GM13977 (cell line): ENCODE data around the gene PARD3B.

Experiments
- DNase-seq: peaks from one replicate; pipeline ENCODE4 v3.0.0; 2012; ENCODE audit warnings: low spot score
- in situ Hi-C: fragments of 300-500 bp; cut with MboI; formaldehyde crosslinking; loops from one replicate; pipeline ENCODE4 v1.12.0; 2022; ENCODE audit warnings: low sequenced_read_pairs, low pct_unique_long_range_greater_than_20kb, mixed read lengths, inconsistent platforms; ENCODE audit not compliant: unreplicated experiment
- TF ChIP-seq, protein P1 (sequence below): IDR thresholded peaks from 2 replicates; pipeline ENCODE4 v1.5.1; 2012; ENCODE audit warnings: mild to moderate bottlenecking, control low read depth; ENCODE audit not compliant: insufficient read depth; ENCODE audit errors: extremely low read depth, missing control alignments

PARD3B gene

DNA sequence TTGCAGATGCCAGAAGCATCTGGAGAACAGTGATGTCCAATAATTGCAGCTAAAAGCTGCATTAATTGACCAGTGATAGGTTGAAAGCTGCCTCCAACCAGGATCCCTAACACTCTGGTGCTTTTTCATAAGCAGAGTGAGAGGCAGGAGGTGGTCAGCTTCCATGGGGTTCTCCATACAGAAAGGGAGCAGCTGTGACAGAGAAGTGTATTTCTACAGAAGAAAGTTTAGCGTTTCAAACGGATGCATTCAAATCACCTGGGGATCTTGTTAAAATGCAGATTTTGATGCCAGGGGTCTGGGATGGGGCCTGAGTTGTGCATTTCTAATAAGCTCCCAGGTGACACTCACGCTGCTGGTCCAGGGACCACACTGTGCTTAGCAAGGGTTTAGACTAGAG, 920.5 kb downstream of the PARD3B start:
- TF ChIP-seq, protein P1, sequence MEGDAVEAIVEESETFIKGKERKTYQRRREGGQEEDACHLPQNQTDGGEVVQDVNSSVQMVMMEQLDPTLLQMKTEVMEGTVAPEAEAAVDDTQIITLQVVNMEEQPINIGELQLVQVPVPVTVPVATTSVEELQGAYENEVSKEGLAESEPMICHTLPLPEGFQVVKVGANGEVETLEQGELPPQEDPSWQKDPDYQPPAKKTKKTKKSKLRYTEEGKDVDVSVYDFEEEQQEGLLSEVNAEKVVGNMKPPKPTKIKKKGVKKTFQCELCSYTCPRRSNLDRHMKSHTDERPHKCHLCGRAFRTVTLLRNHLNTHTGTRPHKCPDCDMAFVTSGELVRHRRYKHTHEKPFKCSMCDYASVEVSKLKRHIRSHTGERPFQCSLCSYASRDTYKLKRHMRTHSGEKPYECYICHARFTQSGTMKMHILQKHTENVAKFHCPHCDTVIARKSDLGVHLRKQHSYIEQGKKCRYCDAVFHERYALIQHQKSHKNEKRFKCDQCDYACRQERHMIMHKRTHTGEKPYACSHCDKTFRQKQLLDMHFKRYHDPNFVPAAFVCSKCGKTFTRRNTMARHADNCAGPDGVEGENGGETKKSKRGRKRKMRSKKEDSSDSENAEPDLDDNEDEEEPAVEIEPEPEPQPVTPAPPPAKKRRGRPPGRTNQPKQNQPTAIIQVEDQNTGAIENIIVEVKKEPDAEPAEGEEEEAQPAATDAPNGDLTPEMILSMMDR = no peak
- no peak for DNase-seq

DNA sequence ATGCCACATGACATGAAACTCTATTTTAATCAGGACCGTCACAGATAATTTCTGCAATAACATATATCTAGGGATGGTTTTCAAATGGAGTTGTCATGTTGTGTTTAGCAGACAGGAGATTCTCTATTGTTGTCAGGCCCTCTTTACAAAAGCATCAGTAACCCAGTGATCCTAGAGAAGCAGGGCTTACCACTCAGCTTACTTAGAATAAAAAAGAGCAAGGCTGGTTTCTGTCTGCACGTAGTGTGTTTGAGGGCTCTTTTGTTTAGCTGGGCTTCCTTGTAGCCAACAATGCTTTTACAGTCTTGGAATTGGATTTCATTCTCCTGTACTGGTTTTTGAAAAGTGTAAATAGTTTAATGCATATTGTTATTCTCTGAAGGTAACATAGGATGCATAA, 926.5 kb downstream of the PARD3B start:
- in situ Hi-C loops = no loop called here
- TF ChIP-seq, protein P1 = no peak
- DNase-seq = no peak

More for the DNA sequence above, 920.5 kb downstream of the PARD3B start:
- in situ Hi-C loops = no loop called here

DNA sequence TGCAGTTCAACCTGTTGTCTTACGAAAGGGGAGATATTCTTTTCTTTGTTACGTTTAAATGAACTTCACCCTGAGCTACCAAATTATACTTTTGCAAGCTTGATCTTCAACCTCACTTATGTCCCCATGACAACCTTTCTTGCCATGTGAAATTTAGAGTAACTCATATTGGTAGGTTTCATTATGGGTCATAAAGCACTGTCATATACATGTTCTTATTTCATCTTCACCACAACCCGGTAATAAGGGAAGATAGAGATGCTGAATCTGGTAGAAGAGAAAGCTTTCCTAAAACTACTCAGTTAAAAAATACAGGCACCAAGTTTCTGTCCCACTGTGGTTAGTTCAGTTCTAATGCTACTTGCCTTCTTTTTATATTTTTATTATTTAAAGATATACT, 928.5 kb downstream of the PARD3B start:
- peak; percentile 5 for DNase-seq
- in situ Hi-C loops = no loop called here
- TF ChIP-seq, protein P1 = no peak

DNA sequence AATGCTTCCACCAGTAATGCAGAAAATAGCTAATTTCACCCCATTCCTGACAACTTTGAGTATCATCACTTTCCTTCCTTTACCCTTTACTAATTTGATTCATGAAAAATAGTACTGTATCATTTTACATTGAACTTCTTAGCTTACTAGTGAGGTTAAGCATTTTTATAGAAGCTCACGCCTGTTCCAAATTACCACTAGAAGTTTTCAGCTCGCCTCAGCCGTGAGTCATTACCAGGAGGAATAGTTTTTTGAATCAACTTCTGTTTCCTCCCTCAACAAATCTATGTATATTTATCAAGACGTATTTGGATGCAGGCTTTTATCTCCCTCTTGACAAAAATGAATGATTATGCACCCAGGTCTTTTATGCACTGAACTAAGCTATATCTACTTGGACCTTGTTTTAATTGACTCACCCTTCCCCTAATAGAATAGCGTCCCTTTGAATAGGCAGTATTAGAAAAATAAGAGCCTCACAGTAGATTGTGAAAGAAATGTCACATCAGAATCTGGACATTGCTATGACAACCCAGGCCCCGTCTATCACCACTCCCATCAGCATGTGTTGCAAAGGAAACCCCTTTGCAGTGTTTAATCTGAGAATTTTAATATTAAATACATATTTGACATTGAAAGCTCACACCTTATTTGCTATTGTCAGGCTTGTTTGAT, 929.6 kb downstream of the PARD3B start:
- in situ Hi-C loops = no loop called here
- TF ChIP-seq, protein P1 = no peak

GRCh38 chr2:205475416-205475768, 930.1 kb downstream of the PARD3B start:
- no peak for DNase-seq
- in situ Hi-C loops = no loop called here
- TF ChIP-seq, protein P1 = no peak

More for the DNA sequence above, 929.6 kb downstream of the PARD3B start:
- no peak for DNase-seq

DNA sequence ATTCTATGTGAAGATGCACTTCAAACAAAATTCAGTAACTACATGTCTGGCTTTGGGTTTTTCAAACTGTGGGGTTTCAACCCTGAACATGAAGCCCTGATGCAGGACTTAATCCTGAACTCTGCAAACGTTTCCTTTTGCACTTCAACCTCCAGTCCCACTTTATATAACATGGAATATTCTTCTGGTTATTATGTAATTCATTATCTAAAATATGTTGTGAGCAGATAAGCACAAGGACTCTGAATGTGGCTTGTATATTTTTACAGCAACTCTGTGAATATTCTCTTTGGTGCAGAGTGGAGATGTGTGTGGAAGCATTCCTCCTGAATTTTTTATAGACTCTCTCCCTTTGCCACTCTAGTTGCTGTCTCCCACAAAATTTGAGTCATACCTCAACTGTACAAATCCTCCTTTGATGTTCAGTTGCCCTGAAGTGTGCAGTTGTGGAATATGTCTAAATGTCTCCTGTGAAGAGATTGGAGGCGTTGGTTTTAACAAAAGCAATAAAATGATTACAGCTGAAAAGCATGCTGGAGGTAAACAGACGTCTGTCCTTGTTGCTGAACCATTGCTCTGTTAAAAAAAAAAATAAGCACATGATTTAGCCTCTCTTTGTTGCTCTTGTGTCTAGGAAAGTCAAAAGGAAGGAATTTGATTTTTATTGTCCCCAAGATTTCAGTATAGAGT, 931.9 kb downstream of the PARD3B start:
- in situ Hi-C loops = no loop called here
- TF ChIP-seq, protein P1 = no peak
- no peak for DNase-seq
